Astrocyte (in vitro differentiated cells and primary cell): ENCODE results near the gene CPSF2.

Experiments used
- CTCF ChIP-seq: IDR thresholded peaks from 2 replicates; pipeline ENCODE4 v1.5.1; 2011; ENCODE audit warnings: low read depth, mild to moderate bottlenecking, inconsistent platforms, low read length, moderate library complexity; ENCODE audit not compliant: insufficient read depth
- EZH2 ChIP-seq: IDR thresholded peaks from 2 replicates; pipeline ENCODE4 v1.6.1; 2012; ENCODE audit warnings: mild to moderate bottlenecking, low read length, inconsistent platforms; ENCODE audit not compliant: insufficient read depth

GRCh38 chr14:92190768-92191167, 69.0 kb downstream of the CPSF2 start:
- no peak for TF ChIP-seq CTCF
- no peak for TF ChIP-seq EZH2
